GM21717 (cell line): ENCODE measurements around the gene ST6GALNAC2.

Source experiments
- ATAC-seq: cut with Tn5 transposase; IDR thresholded peaks from one replicate; pipeline ENCODE4 v1.9.1; 2021; ENCODE audit warnings: mild to moderate bottlenecking, moderate library complexity; ENCODE audit not compliant: unreplicated experiment

Gene ST6GALNAC2

GRCh38 chr17:76601065-76601464 lies 15.4 kb upstream of the ST6GALNAC2 start:
- ATAC-seq, result no peak

GRCh38 chr17:76599694-76600460 lies 14.2 kb upstream of the ST6GALNAC2 start:
- no peak for ATAC-seq

- no peak for ATAC-seq
Measured at GRCh38 chr17:76598004-76598439, 12.4 kb upstream of the ST6GALNAC2 start.

GRCh38 chr17:76597156-76598003 lies 11.7 kb upstream of the ST6GALNAC2 start:
- ATAC-seq, result no peak

GRCh38 chr17:76594690-76595089 lies 9.0 kb upstream of the ST6GALNAC2 start:
- ATAC-seq, result no peak

- ATAC-seq, result no peak
Measured at GRCh38 chr17:76593959-76594358, 8.3 kb upstream of the ST6GALNAC2 start.

GRCh38 chr17:76593384-76593826 lies 7.7 kb upstream of the ST6GALNAC2 start:
- no peak for ATAC-seq

GRCh38 chr17:76588182-76588581 lies 2.5 kb upstream of the ST6GALNAC2 start:
- ATAC-seq, result no peak

- ATAC-seq, result no peak
Measured at GRCh38 chr17:76586741-76587487, 1.3 kb upstream of the ST6GALNAC2 start.

- no peak for ATAC-seq
Measured at GRCh38 chr17:76585033-76585648, 519 bp downstream of the ST6GALNAC2 start.

GRCh38 chr17:76584427-76585032 lies 1.1 kb downstream of the ST6GALNAC2 start:
- ATAC-seq, result no peak

- ATAC-seq, result no peak
Measured at GRCh38 chr17:76582660-76583059, 3.0 kb downstream of the ST6GALNAC2 start.

- ATAC-seq, result no peak
Measured at GRCh38 chr17:76581515-76581914, 4.1 kb downstream of the ST6GALNAC2 start.

GRCh38 chr17:76579281-76579680 lies 6.4 kb downstream of the ST6GALNAC2 start:
- ATAC-seq, result no peak

GRCh38 chr17:76578376-76578775 lies 7.3 kb downstream of the ST6GALNAC2 start:
- no peak for ATAC-seq

GRCh38 chr17:76577876-76578275 lies 7.8 kb downstream of the ST6GALNAC2 start:
- ATAC-seq, result no peak

GRCh38 chr17:76576189-76576588 lies 9.5 kb downstream of the ST6GALNAC2 start:
- ATAC-seq, result no peak

GRCh38 chr17:76575570-76575969 lies 10.1 kb downstream of the ST6GALNAC2 start:
- ATAC-seq, result no peak

- ATAC-seq, result no peak
Measured at GRCh38 chr17:76574166-76574565, 11.5 kb downstream of the ST6GALNAC2 start.

GRCh38 chr17:76573096-76573495 lies 12.6 kb downstream of the ST6GALNAC2 start:
- no peak for ATAC-seq
